Measurements from ENCODE around the gene CDK5. TPM values are rescaled to one million over a fixed set of nuclear protein-coding genes. Genes with fewer than 3 reads are reported as not detected.

CDK5 gene
- total and polyA plus RNA-seq, 9 of the 15 experiments (the other 6 are each of a cell fraction or from before 2014, with no cell fraction given) = 3.2 to 38.0 (median 27.5) TPM

DNA sequence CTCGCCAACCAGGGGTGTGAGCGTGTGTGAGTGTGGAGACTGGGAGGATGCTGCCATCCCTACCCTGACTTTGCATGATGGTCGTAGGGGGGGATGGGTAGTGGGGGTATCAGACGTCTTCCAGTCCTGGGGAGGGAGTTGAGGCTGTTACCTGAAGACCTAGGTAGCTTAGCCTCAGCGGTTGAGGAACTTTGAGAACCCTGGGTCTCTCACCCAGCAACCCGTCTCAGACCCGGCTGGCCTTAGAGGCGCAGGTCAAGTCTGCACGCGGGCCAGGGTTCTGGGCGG lies 4.4 kb upstream of the CDK5 start (continued):
- TF ChIP-seq, protein P1, sequence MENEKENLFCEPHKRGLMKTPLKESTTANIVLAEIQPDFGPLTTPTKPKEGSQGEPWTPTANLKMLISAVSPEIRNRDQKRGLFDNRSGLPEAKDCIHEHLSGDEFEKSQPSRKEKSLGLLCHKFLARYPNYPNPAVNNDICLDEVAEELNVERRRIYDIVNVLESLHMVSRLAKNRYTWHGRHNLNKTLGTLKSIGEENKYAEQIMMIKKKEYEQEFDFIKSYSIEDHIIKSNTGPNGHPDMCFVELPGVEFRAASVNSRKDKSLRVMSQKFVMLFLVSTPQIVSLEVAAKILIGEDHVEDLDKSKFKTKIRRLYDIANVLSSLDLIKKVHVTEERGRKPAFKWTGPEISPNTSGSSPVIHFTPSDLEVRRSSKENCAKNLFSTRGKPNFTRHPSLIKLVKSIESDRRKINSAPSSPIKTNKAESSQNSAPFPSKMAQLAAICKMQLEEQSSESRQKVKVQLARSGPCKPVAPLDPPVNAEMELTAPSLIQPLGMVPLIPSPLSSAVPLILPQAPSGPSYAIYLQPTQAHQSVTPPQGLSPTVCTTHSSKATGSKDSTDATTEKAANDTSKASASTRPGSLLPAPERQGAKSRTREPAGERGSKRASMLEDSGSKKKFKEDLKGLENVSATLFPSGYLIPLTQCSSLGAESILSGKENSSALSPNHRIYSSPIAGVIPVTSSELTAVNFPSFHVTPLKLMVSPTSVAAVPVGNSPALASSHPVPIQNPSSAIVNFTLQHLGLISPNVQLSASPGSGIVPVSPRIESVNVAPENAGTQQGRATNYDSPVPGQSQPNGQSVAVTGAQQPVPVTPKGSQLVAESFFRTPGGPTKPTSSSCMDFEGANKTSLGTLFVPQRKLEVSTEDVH (IDR thresholded peaks at IDR 0.05; ENCODE audit: low read depth, partially characterized antibody) = no peak
- TF ChIP-seq POLR2AphosphoS2 (IDR thresholded peaks at IDR 0.05; ENCODE audit: low read length) (no peak), MYNN (IDR thresholded peaks at IDR 0.05) (no peak), MYNN (CRISPR knock-in tag; IDR thresholded peaks at IDR 0.05) (no peak), HOXB6 (CRISPR knock-in tag; IDR thresholded peaks at IDR 0.05; ENCODE audit: borderline replicate concordance) (no peak), GTF2F1 (IDR thresholded peaks at IDR 0.05; ENCODE audit: low read depth, low read length) (no peak), IRF2 (CRISPR knock-in tag; IDR thresholded peaks at IDR 0.05) (no peak), ETV1 (tag; conservative IDR thresholded peaks at IDR 0.05; ENCODE audit: low read depth) (no peak), ZNF165 (CRISPR knock-in tag; IDR thresholded peaks at IDR 0.05; ENCODE audit: borderline replicate concordance) (no peak), TEAD4 (IDR thresholded peaks at IDR 0.05; ENCODE audit: low read length) (no peak; the same call in 1 of the 2 replicates), TEAD4 (CRISPR knock-in tag; IDR thresholded peaks at IDR 0.05; ENCODE audit: borderline replicate concordance) (no peak), PHF21A (IDR thresholded peaks at IDR 0.05; ENCODE audit: borderline replicate concordance, low read depth) (no peak)
- TF ChIP-seq, protein P2, sequence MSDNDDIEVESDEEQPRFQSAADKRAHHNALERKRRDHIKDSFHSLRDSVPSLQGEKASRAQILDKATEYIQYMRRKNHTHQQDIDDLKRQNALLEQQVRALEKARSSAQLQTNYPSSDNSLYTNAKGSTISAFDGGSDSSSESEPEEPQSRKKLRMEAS (CRISPR knock-in tag; IDR thresholded peaks at IDR 0.05) = no peak
- TF ChIP-seq, protein P3, sequence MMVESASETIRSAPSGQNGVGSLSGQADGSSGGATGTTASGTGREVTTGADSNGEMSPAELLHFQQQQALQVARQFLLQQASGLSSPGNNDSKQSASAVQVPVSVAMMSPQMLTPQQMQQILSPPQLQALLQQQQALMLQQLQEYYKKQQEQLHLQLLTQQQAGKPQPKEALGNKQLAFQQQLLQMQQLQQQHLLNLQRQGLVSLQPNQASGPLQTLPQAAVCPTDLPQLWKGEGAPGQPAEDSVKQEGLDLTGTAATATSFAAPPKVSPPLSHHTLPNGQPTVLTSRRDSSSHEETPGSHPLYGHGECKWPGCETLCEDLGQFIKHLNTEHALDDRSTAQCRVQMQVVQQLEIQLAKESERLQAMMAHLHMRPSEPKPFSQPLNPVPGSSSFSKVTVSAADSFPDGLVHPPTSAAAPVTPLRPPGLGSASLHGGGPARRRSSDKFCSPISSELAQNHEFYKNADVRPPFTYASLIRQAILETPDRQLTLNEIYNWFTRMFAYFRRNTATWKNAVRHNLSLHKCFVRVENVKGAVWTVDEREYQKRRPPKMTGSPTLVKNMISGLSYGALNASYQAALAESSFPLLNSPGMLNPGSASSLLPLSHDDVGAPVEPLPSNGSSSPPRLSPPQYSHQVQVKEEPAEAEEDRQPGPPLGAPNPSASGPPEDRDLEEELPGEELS (CRISPR knock-in tag; IDR thresholded peaks at IDR 0.05; ENCODE audit: borderline replicate concordance) = no peak
- TF ChIP-seq, protein P4, sequence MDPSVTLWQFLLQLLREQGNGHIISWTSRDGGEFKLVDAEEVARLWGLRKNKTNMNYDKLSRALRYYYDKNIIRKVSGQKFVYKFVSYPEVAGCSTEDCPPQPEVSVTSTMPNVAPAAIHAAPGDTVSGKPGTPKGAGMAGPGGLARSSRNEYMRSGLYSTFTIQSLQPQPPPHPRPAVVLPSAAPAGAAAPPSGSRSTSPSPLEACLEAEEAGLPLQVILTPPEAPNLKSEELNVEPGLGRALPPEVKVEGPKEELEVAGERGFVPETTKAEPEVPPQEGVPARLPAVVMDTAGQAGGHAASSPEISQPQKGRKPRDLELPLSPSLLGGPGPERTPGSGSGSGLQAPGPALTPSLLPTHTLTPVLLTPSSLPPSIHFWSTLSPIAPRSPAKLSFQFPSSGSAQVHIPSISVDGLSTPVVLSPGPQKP (CRISPR knock-in tag; IDR thresholded peaks at IDR 0.05) = no peak
- TF ChIP-seq, protein P5, sequence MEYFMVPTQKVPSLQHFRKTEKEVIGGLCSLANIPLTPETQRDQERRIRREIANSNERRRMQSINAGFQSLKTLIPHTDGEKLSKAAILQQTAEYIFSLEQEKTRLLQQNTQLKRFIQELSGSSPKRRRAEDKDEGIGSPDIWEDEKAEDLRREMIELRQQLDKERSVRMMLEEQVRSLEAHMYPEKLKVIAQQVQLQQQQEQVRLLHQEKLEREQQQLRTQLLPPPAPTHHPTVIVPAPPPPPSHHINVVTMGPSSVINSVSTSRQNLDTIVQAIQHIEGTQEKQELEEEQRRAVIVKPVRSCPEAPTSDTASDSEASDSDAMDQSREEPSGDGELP (CRISPR knock-in tag; IDR thresholded peaks at IDR 0.05; ENCODE audit: borderline replicate concordance) = no peak
- TF ChIP-seq, protein P6, sequence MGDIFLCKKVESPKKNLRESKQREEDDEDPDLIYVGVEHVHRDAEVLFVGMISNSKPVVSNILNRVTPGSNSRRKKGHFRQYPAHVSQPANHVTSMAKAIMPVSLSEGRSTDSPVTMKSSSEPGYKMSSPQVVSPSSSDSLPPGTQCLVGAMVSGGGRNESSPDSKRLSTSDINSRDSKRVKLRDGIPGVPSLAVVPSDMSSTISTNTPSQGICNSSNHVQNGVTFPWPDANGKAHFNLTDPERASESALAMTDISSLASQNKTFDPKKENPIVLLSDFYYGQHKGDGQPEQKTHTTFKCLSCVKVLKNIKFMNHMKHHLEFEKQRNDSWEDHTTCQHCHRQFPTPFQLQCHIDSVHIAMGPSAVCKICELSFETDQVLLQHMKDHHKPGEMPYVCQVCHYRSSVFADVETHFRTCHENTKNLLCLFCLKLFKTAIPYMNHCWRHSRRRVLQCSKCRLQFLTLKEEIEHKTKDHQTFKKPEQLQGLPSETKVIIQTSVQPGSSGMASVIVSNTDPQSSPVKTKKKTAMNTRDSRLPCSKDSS (IDR thresholded peaks at IDR 0.05; ENCODE audit: low read depth, partially characterized antibody) = no peak
- TF ChIP-seq, protein P7, sequence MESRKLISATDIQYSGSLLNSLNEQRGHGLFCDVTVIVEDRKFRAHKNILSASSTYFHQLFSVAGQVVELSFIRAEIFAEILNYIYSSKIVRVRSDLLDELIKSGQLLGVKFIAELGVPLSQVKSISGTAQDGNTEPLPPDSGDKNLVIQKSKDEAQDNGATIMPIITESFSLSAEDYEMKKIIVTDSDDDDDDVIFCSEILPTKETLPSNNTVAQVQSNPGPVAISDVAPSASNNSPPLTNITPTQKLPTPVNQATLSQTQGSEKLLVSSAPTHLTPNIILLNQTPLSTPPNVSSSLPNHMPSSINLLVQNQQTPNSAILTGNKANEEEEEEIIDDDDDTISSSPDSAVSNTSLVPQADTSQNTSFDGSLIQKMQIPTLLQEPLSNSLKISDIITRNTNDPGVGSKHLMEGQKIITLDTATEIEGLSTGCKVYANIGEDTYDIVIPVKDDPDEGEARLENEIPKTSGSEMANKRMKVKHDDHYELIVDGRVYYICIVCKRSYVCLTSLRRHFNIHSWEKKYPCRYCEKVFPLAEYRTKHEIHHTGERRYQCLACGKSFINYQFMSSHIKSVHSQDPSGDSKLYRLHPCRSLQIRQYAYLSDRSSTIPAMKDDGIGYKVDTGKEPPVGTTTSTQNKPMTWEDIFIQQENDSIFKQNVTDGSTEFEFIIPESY (CRISPR knock-in tag; IDR thresholded peaks at IDR 0.05) = peak; percentile 39; the same call in 1 of the 2 replicates

Data from K562 (cell line).